ENCODE results near the gene GPR25.

GPR25 gene

DNA sequence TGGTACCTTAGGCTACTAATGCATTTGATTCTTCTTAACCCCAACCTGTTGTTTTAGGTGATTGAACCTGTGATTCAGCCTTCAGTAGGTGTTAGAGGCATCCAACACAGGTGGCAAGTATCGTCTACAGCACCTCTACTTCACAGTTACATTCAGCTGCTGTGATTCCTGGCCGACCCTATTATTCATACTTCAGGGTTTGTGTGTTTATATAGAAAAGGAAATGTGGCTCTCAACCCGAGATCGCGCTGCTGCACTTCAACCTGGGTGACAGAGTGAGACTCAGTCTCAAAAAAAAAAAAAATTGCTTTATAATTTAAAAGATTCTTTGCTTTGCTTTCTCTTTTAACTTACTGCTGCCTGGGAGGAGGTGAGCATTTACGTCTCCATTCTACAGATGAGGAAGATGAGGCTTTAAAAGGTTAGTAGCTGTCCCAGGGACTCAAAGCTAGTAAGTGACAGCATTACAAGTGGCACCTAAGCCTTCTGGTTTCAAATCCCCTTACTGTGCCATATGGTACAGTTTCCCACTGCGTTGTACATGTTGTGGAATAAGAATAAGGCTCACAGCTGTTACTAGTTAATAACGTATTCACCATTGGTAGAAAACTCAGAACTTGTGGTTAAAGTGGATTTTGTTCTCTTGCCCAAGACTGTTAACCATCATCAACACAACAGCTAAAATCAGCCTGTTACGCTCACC is 9.9 kb upstream of the GPR25 start:
- Histone ChIP-seq H3K9me3 (ENCODE audit: control insufficient read depth, insufficient read depth, low read length) (no peaks in the 10 kb centered on the region), H3K4me3 (ENCODE audit: low read length) (no peak overlapping the region), H3K4me1 (ENCODE audit: control insufficient read depth, low read length) (no peaks in the 10 kb centered on the region), H3K27me3 (ENCODE audit: control insufficient read depth, low read length) (0 out of 2 replicates have a peak, but pooled peaks cover 2% of the 10 kb centered on the region), H3K4me2 (ENCODE audit: low read length) (no peak overlapping the region), H3K9me2 (replicated peaks; ENCODE audit: control insufficient read depth, low read length) (no peaks in the 10 kb centered on the region), H4K20me1 (ENCODE audit: control insufficient read depth, insufficient read depth, low read depth, low read length) (no peaks in the 10 kb centered on the region), H3K27ac (ENCODE audit: low read depth, low read length) (no peak overlapping the region), H3K79me2 (ENCODE audit: control insufficient read depth, low read length) (no peaks in the 10 kb centered on the region), H3F3A (ENCODE audit: control insufficient read depth, insufficient read depth) (0 out of 2 replicates have a peak, but pooled peaks cover 2% of the 10 kb centered on the region), H3K36me3 (ENCODE audit: control insufficient read depth, low read length) (peaks cover 7% of the 10 kb centered on the region)
- TF ChIP-seq, protein P1, sequence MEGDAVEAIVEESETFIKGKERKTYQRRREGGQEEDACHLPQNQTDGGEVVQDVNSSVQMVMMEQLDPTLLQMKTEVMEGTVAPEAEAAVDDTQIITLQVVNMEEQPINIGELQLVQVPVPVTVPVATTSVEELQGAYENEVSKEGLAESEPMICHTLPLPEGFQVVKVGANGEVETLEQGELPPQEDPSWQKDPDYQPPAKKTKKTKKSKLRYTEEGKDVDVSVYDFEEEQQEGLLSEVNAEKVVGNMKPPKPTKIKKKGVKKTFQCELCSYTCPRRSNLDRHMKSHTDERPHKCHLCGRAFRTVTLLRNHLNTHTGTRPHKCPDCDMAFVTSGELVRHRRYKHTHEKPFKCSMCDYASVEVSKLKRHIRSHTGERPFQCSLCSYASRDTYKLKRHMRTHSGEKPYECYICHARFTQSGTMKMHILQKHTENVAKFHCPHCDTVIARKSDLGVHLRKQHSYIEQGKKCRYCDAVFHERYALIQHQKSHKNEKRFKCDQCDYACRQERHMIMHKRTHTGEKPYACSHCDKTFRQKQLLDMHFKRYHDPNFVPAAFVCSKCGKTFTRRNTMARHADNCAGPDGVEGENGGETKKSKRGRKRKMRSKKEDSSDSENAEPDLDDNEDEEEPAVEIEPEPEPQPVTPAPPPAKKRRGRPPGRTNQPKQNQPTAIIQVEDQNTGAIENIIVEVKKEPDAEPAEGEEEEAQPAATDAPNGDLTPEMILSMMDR (IDR thresholded peaks at IDR 0.05; ENCODE audit: low read depth, low read length, poor library complexity, severe bottlenecking) = no peak
- TF ChIP-seq EZH2phosphoT487 (IDR thresholded peaks at IDR 0.05; ENCODE audit: borderline replicate concordance, low read length) = no peak

DNA sequence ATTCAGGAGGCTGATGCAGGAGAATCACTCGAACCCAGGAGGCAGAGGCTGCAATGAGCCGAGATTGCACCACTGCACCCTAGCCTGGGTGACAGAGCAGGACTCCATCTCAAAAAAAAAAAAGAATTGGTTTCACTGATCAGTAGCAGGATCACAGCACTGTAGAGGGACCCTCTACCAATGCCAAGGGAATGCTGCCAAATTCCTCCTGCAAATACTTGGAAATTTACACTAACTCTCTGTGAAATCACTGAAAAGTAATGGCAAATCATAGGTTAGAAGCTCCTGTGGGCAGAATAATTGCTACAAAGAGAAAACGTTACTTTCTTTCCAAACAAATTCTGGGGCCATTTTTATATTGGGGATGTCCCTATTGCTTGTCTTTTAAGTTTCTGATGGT is 6.7 kb upstream of the GPR25 start:
- H3K4me3 ChIP-seq (ENCODE audit: low read length) = no peak overlapping the region
- no peak overlapping the region for H3K27ac ChIP-seq (ENCODE audit: low read depth, low read length)
- H3K27me3 ChIP-seq (ENCODE audit: control insufficient read depth, low read length) = peaks cover 7% of the 10 kb centered on the region; the same call in 1 of the 2 replicates
- 0 out of 2 replicates have a peak, but pooled peaks cover 2% of the 10 kb centered on the region for H3F3A ChIP-seq (ENCODE audit: control insufficient read depth, insufficient read depth)
- TF ChIP-seq, protein P1 (IDR thresholded peaks at IDR 0.05; ENCODE audit: low read depth, low read length, poor library complexity, severe bottlenecking) = no peak
- TF ChIP-seq EZH2phosphoT487 (IDR thresholded peaks at IDR 0.05; ENCODE audit: borderline replicate concordance, low read length) = no peak
- H4K20me1 ChIP-seq (ENCODE audit: control insufficient read depth, insufficient read depth, low read depth, low read length) = no peaks in the 10 kb centered on the region
- no peak overlapping the region for H3K4me2 ChIP-seq (ENCODE audit: low read length)
- peaks cover 3% of the 10 kb centered on the region; the same call in 1 of the 2 replicates for H3K36me3 ChIP-seq (ENCODE audit: control insufficient read depth, low read length)
- H3K9me3 ChIP-seq (ENCODE audit: control insufficient read depth, insufficient read depth, low read length) = no peaks in the 10 kb centered on the region
- no peaks in the 10 kb centered on the region for H3K79me2 ChIP-seq (ENCODE audit: control insufficient read depth, low read length)
- H3K9me2 ChIP-seq (replicated peaks; ENCODE audit: control insufficient read depth, low read length) = no peaks in the 10 kb centered on the region
- peaks cover 13% of the 10 kb centered on the region for H3K4me1 ChIP-seq (ENCODE audit: control insufficient read depth, low read length)

DNA sequence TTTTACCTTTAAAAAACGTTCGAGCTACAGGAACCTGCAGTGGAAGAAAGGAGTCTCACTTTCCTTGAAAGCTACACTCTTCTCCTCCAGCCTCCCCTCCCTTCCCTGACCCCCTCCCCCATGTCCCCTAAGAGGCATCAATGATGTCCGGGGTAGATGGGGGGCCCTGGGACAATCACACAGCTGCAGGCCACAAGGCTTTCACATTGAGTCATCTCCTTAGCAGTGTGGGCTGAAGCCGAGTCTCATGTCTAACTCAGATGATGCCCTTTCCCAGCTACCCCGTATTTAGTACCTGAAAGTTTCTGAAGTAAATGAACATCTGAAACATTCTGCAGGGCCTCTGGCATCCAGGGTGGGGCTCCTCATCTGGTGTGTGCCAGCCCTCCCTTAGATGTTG is 6.3 kb upstream of the GPR25 start:
- Histone ChIP-seq H3K9me2 (replicated peaks; ENCODE audit: control insufficient read depth, low read length) (no peaks in the 10 kb centered on the region), H3K9me3 (ENCODE audit: control insufficient read depth, insufficient read depth, low read length) (no peaks in the 10 kb centered on the region), H3K4me1 (ENCODE audit: control insufficient read depth, low read length) (peaks cover 13% of the 10 kb centered on the region), H3K4me3 (ENCODE audit: low read length) (no peak overlapping the region), H3F3A (ENCODE audit: control insufficient read depth, insufficient read depth) (0 out of 2 replicates have a peak, but pooled peaks cover 2% of the 10 kb centered on the region), H3K4me2 (ENCODE audit: low read length) (no peak overlapping the region), H4K20me1 (ENCODE audit: control insufficient read depth, insufficient read depth, low read depth, low read length) (no peaks in the 10 kb centered on the region), H3K27ac (ENCODE audit: low read depth, low read length) (no peak overlapping the region), H3K36me3 (ENCODE audit: control insufficient read depth, low read length) (peaks cover 3% of the 10 kb centered on the region; the same call in 1 of the 2 replicates), H3K79me2 (ENCODE audit: control insufficient read depth, low read length) (no peaks in the 10 kb centered on the region), H3K27me3 (ENCODE audit: control insufficient read depth, low read length) (peaks cover 7% of the 10 kb centered on the region; the same call in 1 of the 2 replicates)
- no peak for TF ChIP-seq EZH2phosphoT487 (IDR thresholded peaks at IDR 0.05; ENCODE audit: borderline replicate concordance, low read length)
- TF ChIP-seq, protein P1 (IDR thresholded peaks at IDR 0.05; ENCODE audit: low read depth, low read length, poor library complexity, severe bottlenecking) = no peak

All from DOHH2 (cell line).